HCT116 (cell line): Measurements from ENCODE around the gene HOXB9. TPM values are rescaled to one million over a fixed set of nuclear protein-coding genes. Genes with fewer than 3 reads are reported as not detected.

Experiments
- ATAC-seq: fragments of 200-7000 bp; cut with Tn5 transposase; 2 replicates; pipeline ENCODE4 v1.9.1; 2020; ENCODE audit warnings: mild to moderate bottlenecking, moderate library complexity
- BruUV-seq: library from RNA; stranded (reverse); fragments of 400-500 nt; replicated peaks from 2 replicates; lab custom pipeline; 2021; lab: Mats Ljungman, UMichigan
- CTCF ChIA-PET: fragments of 300-600 bp; sonication (Branson Sonifier 250); formaldehyde crosslinking; loops from one replicate; lab custom pipeline; 2021; ENCODE audit warnings: antibody characterized with exemption; lab: Charles Lee
- POLR2A ChIA-PET: fragments of 300-600, 350-600 bp; sonication (Branson Sonifier 250); formaldehyde crosslinking; loops from one replicate; lab custom pipeline; 2021; ENCODE audit warnings: antibody characterized with exemption; lab: Charles Lee
- RAD21 ChIA-PET, 2 experiments: fragments of 300-600 bp; sonication (Branson Sonifier 250); formaldehyde crosslinking; loops; one replicate each; lab custom pipeline; 2023; ENCODE audit warnings: low total read pairs in 2 of 2; ENCODE audit not compliant: uncharacterized antibody in 2 of 2, unreplicated experiment in 2 of 2, low non-redundant PET in 1 of 2; lab: Charles Lee
- DNase-seq: peaks from one replicate; pipeline ENCODE4 v3.0.0-alpha.2; 2010; ENCODE audit warnings: low read depth, low spot score
- H2AFZ ChIP-seq: fragments of 200-600 bp; shearing (Covaris generic), sonication (generic); 2 replicates; pipeline ENCODE4 v1.6.1; 2017; ENCODE audit warnings: low read depth, mixed run types, mixed read lengths, antibody characterized with exemption, low read length; ENCODE audit not compliant: poor library complexity, severe bottlenecking
- H3K27ac ChIP-seq: 2 replicates; pipeline ENCODE4 v1.5.1; 2012; ENCODE audit warnings: low read depth, low read length
- H3K27me3 ChIP-seq: fragments of 200-600 bp; sonication (generic); 2 replicates; pipeline ENCODE4 v1.6.1; 2016; ENCODE audit warnings: mixed run types, low read length, mixed read lengths; ENCODE audit not compliant: insufficient read depth
- H3K36me3 ChIP-seq, 2 experiments: fragments of 200-500 bp in 1 of 2; fragments of 200-600 bp in 1 of 2; sonication (Bioruptor generic) in 1 of 2; sonication (generic) in 1 of 2; 2 replicates each; pipeline versions ENCODE4 v1.5.1 to v1.6.1; 2014 to 2016; ENCODE audit warnings: low read length in 2 of 2, inconsistent platforms in 1 of 2, mixed read lengths in 1 of 2, mixed run types in 1 of 2; ENCODE audit not compliant: insufficient read depth in 2 of 2, control insufficient read depth in 1 of 2
- H3K4me1 ChIP-seq, 2 experiments: fragments of 200-600 bp in 1 of 2; sonication (generic) in 1 of 2; 2 replicates each; pipeline versions ENCODE4 v1.5.1 to v1.6.1; 2012 to 2017; ENCODE audit warnings: low read length in 2 of 2, inconsistent platforms in 1 of 2, mild to moderate bottlenecking in 1 of 2, mixed read lengths in 1 of 2, mixed run types in 1 of 2, moderate library complexity in 1 of 2; ENCODE audit not compliant: insufficient read depth in 2 of 2, control insufficient read depth in 1 of 2
- H3K4me2 ChIP-seq: fragments of 200-600 bp; sonication (generic); 2 replicates; pipeline ENCODE4 v1.6.1; 2017; ENCODE audit warnings: mixed run types, low read length, mixed read lengths
- H3K4me3 ChIP-seq, 2 experiments: fragments of 200-600 bp in 1 of 2; sonication (generic) in 1 of 2; replicated peaks in 1 of 2; 2 replicates each; pipeline ENCODE4 v1.5.1; 2011 to 2016; ENCODE audit warnings: low read length in 2 of 2, control low read depth in 1 of 2, low read depth in 1 of 2, mild to moderate bottlenecking in 1 of 2, mixed read lengths in 1 of 2, mixed run types in 1 of 2
- H3K79me2 ChIP-seq: fragments of 200-600 bp; sonication (generic); 2 replicates; pipeline ENCODE4 v1.6.1; 2017; ENCODE audit warnings: mild to moderate bottlenecking, mixed run types, low read length, moderate library complexity, mixed read lengths; ENCODE audit not compliant: insufficient read depth
- H3K9ac ChIP-seq: fragments of 200-600 bp; sonication (generic); 2 replicates; pipeline ENCODE4 v1.6.1; 2016; ENCODE audit warnings: low read length, mixed read lengths
- H3K9me2 ChIP-seq: fragments of 200-600 bp; sonication (generic), shearing (Covaris generic); 2 replicates; pipeline ENCODE4 v1.6.1; 2017; ENCODE audit warnings: mixed run types, mild to moderate bottlenecking, moderate library complexity; ENCODE audit not compliant: insufficient read depth
- H3K9me3 ChIP-seq, 2 experiments: fragments of 200-500 bp in 1 of 2; fragments of 200-600 bp in 1 of 2; sonication (Bioruptor generic) in 1 of 2; sonication (generic) in 1 of 2; 2 replicates each; pipeline ENCODE4 v1.6.1; 2014 to 2017; ENCODE audit warnings: low read length in 2 of 2, mixed read lengths in 2 of 2, inconsistent platforms in 1 of 2, low read depth in 1 of 2, mild to moderate bottlenecking in 1 of 2, mixed run types in 1 of 2, moderate library complexity in 1 of 2; ENCODE audit not compliant: control insufficient read depth in 1 of 2, insufficient read depth in 1 of 2
- H4K20me1 ChIP-seq: fragments of 200-600 bp; sonication (generic), shearing (Covaris generic); 2 replicates; pipeline ENCODE4 v1.6.1; 2017; ENCODE audit warnings: mixed run types, mild to moderate bottlenecking, moderate library complexity; ENCODE audit not compliant: insufficient read depth
- POLR2A ChIP-seq: IDR thresholded peaks from 2 replicates; pipeline ENCODE4 v1.7.0; 2011; ENCODE audit warnings: borderline replicate concordance; ENCODE audit not compliant: insufficient read depth, insufficient read length; ENCODE audit errors: extremely low read depth
- POLR2AphosphoS5 ChIP-seq: IDR thresholded peaks from 2 replicates; pipeline ENCODE4 v1.6.1; 2011; ENCODE audit warnings: mild to moderate bottlenecking, low read depth, low read length, moderate library complexity
- SIN3A ChIP-seq: IDR thresholded peaks from 2 replicates; pipeline ENCODE4 v1.6.1; 2012; ENCODE audit warnings: low read depth
- TCF7L2 ChIP-seq: IDR thresholded peaks from 2 replicates; pipeline ENCODE4 v1.7.0; 2011; ENCODE audit warnings: borderline replicate concordance, inconsistent platforms; ENCODE audit not compliant: insufficient read depth, insufficient read length; ENCODE audit errors: extremely low read depth
- YY1 ChIP-seq: IDR thresholded peaks from 2 replicates; pipeline ENCODE4 v1.6.1; 2011; ENCODE audit warnings: low read length, low read depth, moderate library complexity, mild to moderate bottlenecking; ENCODE audit not compliant: insufficient replicate concordance; ENCODE audit errors: extremely low read depth
- ZFX ChIP-seq: fragments of 450-650 bp; IDR thresholded peaks from 2 replicates; pipeline ENCODE4 v1.6.1; 2017
- ZNF274 ChIP-seq: fragments of 200-500 bp; sonication (Bioruptor generic); IDR thresholded peaks from 2 replicates; pipeline ENCODE4 v1.6.1; 2014; ENCODE audit warnings: mild to moderate bottlenecking, low read depth, low read length, inconsistent platforms
- intact Hi-C: fragments of 100-400 bp; cut with micrococcal nuclease; formaldehyde crosslinking; loops from 2 replicates; pipeline ENCODE4 v1.10.0; 2022
- total RNA-seq: library from RNA; stranded (reverse); gene quantifications from one replicate; pipeline ENCODE4 v1.2.1, GENCODE V29; 2021; ENCODE audit not compliant: unreplicated experiment
- TF ChIP-seq, protein P1 (sequence below): IDR thresholded peaks from 2 replicates; pipeline ENCODE4 v1.6.1; 2012

The HOXB9 gene
- total RNA-seq, 1 experiment from 2014 or later = 40.1 TPM

- H3K36me3 ChIP-seq = no peaks in the 10 kb centered on the region; a peak in 2 of 4 replicates
- H4K20me1 ChIP-seq = no peaks in the 10 kb centered on the region
- intact Hi-C loops = no loop called here
- H3K4me3 ChIP-seq = peak overlapping the region; percentile 81 to 86
- peak overlapping the region; percentile 98 for H3K4me2 ChIP-seq
- no peaks in the 10 kb centered on the region for H3K27me3 ChIP-seq
- H3K9ac ChIP-seq = peak overlapping the region; percentile 95
- ATAC-seq = peak; percentile 76
- no peaks in the 10 kb centered on the region for H3K9me3 ChIP-seq
- TF ChIP-seq ZNF274 (no peak), SIN3A (0 out of 2 replicates have a peak, but pooled peaks have one; percentile 33), TCF7L2 (peak; percentile 63), YY1 (peak; percentile 3), ZFX (peak; percentile 75), POLR2A (peak; percentile 51), POLR2AphosphoS5 (no peak)
- TF ChIP-seq, protein P1, sequence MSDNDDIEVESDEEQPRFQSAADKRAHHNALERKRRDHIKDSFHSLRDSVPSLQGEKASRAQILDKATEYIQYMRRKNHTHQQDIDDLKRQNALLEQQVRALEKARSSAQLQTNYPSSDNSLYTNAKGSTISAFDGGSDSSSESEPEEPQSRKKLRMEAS = peak; percentile 31; the same call in 1 of the 2 replicates
- no TSS peak for BruUV-seq
- peaks cover 42% of the 10 kb centered on the region for H3K79me2 ChIP-seq
- no peaks in the 10 kb centered on the region for H3K9me2 ChIP-seq
- H2AFZ ChIP-seq = no peak overlapping the region
- no peak for DNase-seq
- H3K27ac ChIP-seq = peak overlapping the region; percentile 95
- ChIA-PET RAD21 (interaction anchor here (0.7 to 1.5 kb wide), 2 partner anchors 253 to 403 kb away, joined by 3 to 5 read pairs; no protein-coding TSS in a partner anchor), CTCF (interaction anchor here (0.9 to 1.8 kb wide), 10 partner anchors 8 to 600 kb away, joined by 3 to 12 read pairs (median 4); partner anchors contain the start of gene HOXB8), POLR2A (interaction anchor here (0.7 to 2.2 kb wide), 17 partner anchors 8 to 577 kb away, joined by 3 to 11 read pairs (median 3); partner anchors contain the start of gene NFE2L1)
- peaks cover 15 to 30% of the 10 kb centered on the region in 2 experiments for H3K4me1 ChIP-seq
Measured at GRCh38 chr17:48625495-48626244, 488 bp downstream of the HOXB9 start.
